ENCODE data around the gene SCN8A.

Gene SCN8A

DNA sequence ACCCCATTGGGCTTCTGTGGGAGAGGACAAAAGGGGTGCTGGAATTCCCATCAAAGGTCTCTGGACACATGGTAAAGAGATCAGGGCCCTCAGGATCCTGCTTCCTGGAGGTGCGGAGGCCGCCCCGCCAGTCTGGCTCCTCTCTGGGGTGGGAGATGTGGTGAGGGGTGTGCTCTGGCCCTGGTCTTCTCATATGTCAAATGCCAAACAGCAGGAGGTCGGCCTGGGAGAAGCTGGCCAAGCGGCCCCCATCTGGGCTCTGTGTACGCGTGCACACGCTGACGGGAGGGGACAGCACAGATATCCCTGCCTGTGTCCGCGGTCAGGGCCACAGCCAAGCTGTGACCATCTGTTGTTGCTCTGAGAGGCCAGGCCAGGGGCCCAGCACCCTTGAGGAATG lies 243.4 kb downstream of the SCN8A start:
- DNase-seq (ENCODE audit: low read depth): no peak

DNA sequence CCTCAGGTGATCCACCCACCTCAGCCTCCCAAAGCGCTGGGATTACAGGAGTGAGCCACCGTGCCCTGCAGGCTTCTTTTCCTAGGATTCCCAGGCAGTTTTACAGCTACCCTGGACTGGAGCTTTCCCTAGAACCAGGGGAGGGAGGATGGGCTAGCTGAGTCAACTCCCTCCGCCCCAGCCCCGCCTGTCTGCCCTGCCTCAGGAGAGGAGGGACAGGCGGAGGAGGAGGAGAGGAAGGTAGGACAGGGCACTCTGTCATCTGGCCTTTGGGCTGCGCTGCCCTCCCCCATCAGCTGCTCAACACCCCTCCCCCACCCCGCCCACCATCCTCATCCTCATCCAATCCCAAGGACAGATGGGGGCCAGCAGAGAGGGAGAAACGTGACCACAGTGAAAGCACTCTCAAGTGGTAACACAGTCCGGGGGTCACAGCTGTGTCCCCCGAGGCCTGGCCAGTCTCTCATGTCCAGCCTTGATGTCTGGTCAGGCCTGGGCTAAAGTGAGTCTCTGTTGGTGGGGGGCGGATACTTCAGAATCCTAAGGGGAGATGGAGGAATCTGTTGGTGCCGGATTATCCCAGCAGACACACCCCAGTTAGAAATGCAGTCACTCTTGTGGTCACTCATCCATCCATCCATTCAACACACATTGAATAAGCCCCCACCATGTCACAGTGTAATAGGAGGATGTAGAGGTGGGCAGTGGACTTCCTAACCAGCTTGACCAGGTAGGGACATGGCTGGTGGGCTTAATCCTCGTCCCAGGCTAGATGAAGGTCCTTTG lies 245.2 kb downstream of the SCN8A start:
- no peak for DNase-seq (ENCODE audit: low read depth)

DNA sequence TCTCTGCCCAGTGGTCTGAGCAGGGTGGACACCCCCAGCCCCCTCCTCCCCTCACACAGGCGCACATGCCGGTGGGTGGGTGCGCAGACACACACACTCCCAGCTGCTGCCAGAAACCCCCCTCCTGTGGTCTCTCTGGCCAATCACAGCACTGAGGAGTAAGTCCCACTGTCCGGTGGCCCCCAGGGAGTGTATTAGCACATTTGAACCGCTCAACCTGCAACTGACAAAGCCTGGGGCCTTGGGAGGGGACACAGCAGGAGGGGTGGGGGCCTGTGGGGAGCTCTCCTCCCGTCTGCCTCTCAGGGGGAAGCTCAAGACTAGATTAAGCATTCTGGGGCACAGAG lies 245.8 kb downstream of the SCN8A start:
- DNase-seq (ENCODE audit: low read depth): no peak

DNA sequence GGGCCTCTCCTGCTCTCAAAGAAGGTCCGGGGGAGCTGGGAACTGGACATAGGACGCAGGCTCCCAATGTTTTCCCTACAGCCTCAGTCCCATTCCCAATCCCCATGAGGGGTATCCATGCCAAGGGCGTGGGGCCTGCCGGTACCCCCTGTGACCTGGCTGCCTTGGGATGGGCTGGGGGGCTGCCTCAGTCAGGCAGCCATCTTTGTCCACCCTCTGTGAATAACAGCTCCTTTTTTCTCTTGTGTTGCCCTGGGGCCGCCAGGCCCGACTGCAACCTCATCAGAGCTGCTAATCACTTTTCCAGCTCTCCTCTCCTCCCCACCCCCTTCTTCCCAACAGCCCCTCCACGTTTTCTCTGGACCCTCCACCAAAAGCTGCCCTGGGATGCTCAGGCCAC lies 246.3 kb downstream of the SCN8A start:
- no peak for DNase-seq (ENCODE audit: low read depth)

DNA sequence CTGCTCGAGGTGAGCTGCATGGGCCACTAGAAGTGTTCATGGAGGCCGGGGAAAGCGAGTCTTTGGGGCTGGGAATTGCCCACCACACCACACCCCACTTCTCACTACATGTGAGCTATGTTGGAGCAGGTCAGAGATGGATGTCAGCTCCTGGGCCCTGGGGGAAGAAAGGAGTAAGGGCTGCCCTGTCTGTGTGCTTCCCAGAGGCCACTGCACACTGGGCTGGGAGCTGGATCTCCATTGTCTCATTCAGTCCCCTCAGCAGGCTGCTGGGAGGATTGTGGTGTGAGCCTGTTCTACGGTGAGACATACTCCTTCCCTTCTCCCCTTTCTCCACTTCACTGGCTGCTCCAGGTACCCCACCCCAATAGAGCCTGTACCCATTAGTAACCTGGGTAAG lies 247.0 kb downstream of the SCN8A start:
- DNase-seq (ENCODE audit: low read depth): no peak

DNA sequence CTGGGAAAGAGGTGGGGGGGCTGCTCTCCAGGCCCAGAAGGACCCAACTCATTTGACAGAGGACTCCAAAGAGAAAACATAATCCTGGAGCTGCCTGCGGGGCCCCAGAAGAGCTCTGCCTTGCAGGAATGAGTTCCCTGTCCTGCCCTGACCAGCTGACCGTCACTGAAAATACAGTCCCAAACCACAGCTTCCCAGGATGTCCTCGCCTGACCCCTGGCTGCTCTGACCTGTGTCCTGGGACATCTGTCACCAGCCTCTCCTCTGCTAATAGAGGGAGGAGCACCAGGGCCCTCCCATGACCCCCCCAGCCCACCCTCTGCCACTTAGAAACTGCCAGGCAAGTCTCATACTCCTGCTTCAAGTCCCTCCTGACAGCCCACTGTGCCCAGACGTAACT lies 247.7 kb downstream of the SCN8A start:
- DNase-seq (ENCODE audit: low read depth): no peak

DNA sequence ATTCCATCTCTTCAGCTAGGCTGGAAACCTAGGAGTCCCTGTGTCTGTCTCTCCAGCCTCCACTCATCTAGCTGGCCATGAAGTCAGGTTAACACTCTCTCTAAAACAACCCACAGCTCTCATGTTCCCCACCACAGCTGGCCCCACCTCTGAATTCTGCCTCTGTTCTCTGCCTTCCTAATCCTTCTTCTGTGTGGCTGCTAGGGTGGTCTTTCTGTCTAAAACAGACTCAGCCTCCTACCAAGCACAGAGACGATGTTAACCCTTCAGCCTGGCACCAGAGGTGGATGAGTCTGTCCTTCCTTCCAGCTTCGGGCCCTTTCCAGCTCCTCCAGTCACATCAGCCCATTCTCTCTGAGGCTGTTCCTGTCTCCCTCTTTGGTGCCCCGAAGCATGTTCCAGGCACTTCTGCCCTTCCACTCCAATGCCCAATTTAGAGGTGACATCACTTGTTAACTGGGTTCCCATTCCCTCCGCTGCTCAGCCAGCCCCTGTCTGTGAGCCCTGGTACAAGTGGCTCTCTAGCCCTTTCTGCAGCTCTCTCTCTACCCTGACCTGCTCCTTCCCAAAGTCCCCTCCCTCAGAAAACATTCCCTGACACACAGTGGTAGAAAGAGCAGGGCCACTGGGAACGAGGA lies 248.4 kb downstream of the SCN8A start:
- no peak for DNase-seq (ENCODE audit: low read depth)

DNA sequence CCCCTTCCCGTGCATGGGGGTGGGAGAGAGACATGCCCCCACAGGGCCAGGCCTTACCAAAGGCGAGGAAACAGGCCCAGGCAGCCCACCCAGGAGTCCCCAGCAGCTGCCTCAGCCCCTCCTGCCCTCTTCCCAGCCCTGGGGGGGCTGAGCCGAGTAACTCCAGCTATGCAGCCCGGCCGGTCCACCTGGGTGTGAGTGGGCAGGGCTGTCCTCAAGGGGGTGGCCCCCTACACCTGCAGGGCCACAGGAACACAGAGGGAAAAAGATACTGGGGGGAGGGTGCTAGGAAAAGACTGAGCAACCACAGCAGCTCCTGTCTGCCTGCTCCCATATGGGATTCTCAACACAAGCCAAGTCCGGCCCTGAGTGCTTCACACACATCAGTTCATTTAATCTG lies 249.9 kb downstream of the SCN8A start:
- DNase-seq (ENCODE audit: low read depth): no peak

DNA sequence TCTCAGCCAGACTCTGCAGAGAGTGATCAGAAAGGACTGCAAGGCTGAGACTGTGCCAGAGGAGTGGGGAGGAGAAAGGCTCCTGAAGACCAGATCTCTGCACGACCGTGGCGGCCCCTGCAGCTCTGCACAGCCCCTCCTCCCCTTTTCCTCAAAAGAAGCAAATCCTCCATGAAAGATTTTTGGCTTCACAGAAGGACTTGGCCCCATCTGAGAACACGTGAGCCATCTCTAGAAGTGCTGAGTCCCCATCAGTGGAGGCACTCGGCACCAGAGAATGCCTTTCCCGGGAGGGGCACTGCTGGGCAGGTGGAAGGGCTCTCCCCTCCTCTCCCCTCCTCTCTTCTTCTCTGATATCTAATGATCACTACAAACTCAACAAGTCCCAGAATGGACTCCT lies 250.7 kb downstream of the SCN8A start:
- DNase-seq (ENCODE audit: low read depth): no peak

DNA sequence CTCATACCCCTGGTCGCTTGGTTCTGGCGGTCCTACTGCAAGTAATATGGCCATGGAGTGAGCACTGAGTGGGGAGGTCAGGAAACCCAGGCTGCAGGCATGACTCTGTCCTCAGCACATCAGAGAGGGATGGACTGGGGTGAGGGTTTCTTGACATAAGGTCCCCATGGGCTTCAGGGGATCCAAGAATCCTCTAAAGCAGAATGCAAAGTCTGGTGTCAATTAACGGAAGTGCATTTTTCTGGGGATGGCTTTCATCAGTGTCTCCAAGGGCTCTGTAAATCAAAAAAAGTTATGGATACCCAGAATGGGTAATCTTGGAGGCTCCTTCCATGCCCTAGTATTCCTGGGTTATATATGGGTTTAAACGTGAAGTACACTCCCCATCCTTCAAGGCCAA lies 253.8 kb downstream of the SCN8A start:
- no peak for DNase-seq (ENCODE audit: low read depth)

DNA sequence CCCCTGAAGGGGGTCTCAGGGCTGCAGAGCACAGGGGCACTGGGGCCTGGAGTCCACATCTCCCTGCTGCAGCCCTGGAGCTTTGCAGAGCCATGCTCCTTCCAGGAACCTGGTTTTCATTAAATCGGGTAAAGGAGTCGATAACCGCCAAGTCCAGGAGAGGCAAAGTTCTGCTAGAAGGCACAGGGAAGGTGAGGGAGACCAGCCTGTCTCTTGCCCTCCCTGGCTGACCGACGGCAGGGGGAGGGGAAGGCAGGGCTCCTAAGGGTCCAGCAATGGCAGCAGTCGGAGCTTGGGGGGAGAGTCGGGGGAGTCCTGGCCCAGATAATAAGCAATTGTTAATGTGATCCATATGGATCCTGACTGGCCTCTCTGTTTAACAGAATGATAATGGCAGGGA lies 254.4 kb downstream of the SCN8A start:
- DNase-seq (ENCODE audit: low read depth): no peak

DNA sequence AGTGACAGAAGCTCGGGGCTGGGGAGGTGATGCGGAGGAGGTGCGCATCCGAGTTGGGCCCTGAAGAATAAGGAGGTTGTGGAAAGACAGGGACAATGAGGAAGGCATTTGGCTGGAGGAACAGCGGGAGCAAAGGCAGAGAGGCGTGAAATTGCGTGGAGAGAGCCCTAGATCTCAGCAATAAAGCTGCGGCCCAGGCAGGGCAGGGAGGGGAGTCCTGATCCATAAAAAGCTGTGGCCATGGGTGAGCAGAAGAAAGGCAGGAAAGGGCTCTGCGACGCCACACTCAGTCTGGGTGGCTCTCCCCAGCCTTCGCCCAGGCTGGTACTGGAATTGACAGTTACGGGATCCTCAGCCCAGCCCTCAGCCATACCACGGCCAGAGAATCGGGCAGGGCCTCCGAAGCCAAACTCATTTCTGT lies 255.2 kb downstream of the SCN8A start:
- DNase-seq (ENCODE audit: low read depth): no peak

DNA sequence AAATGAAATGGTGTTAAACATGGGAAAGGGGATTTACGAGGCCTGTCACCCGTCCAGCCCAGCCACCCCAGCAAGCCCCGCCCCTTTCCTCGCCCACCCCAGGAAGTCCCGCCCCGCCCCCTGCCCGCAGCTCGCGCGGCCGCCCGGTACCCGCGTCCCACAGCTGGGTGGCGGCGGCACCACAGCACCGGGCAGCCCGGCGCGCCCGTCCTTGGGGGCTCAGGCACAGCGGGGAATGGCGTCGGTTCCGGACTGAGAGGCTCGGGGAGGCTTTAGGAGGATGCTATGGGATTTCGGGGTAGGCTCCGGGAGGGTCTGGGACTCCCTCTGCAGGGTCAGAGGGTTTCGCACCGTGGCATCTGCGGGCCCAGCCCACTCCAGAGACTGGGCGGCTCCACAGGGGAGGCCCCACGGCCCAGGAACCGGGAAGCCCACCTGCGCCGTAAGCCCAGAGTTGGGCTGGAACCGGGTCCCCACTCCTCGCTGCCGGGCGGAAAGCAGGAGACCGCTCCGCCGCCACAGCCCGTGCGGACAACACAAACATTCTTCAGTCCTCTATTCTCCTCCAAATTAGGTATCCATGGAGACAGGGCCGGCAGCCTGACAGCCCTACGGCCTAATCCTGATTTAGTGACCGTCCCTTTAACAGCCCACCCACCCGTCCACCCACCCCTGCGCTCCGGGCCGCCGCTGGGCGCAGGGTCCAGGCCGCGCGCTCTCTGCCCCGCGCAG lies 256.0 kb downstream of the SCN8A start:
- DNase-seq (ENCODE audit: low read depth): no peak

DNA sequence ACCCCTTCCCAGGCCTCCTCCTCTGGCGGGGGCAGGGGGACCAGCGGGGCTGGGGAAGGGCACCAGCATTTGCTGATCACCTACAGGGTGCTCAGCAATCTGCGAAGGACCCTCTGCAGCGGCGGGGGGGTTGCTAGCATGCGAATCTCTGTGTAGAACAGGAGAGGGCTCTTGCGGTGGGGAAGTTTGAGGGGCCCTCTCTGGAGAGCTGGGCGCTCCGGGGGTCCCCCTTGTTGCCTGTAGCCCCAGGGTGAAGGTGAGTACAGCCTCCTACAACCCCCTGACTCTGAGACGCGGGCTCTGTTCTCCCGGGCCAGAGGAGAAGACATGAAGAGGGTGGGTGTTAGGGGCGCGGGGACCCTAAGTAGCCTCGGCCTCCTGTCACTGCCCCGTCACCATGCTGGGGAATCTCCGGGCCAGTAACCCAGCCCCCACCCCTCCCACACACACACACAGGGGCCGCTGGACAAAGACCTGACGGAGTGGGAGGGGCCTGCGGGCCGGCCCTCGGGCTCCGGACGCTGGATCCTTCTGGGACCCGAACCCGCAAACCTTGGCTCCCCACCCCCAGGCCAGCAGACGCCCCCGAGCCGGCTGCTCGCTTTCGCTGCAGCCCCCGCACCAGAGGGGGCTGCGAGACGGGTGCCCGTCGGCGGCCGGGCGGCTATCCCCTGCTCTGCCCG lies 256.8 kb downstream of the SCN8A start:
- no peak for DNase-seq (ENCODE audit: low read depth)

DNA sequence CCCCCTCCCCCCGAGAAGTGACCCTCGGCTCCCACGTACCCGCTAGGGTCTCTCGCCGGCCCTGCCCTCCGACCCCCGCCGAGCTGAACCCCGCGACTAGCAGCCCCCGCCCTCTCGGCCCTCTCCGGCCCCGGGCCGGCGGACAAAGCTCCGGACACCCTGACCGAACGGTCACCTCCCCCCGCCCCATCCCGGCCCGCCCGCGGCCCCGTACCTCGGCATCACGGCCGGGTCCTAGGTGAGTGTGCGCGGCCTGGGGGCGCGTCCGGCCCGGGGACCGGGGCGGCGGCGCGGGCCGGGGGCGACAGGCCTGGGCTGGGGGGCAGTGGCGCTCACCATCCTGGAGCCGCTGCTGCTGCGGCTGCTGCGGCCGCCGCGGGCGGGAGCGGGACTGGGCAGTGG lies 257.3 kb downstream of the SCN8A start, which contains the start of gene FIGNL2:
Gene FIGNL2, minus strand, starts transcription at position 393 of the 402 bp plus-strand sequence. CDS start 26,305 bp downstream, outside the sequence.
- DNase-seq (ENCODE audit: low read depth): no peak

DNA sequence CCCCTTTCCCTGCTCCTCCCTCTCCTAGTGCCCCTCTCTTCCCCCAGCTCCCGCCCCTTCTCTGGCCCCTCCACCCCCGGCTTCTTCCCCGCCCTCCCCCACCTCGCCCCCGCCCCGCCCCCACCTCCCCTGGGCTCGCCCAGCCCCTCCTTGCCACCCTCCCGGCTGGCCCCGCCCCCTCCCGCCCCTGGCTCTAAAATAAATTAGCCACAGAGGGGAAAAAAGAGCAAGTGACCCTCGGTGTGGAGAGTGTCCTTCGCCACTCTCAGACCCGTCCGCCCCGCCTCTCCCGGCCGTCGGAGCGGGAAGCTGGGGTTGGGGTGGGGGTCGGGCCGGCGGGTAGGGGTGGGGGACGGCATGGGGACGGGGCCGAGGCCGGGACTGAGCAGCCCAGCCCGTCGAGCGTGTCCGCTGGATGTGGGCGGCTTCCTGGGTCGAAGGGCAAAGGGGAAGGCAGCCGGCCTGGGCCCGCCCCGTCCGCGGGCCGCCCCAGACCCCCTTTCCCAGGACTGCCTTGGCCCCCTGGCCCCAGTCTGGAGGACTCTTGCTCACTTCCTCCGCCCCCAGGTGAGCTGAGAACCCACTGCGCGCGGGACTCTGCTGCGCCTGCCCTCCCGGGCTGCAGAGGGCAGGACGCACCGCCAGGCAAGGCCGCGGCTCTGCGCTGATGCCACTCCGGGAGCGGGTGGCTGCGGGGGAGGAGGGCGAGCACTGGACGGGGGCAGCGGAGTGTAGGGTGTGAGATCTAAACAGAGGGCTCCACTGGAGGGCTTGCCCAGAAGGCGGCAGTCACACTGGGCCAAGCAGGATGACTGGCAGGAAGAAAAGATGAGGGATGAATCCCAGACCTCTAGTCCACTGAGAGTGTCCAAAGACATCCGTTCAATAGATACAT lies 258.1 kb downstream of the SCN8A start:
- DNase-seq (ENCODE audit: low read depth): no peak

DNA sequence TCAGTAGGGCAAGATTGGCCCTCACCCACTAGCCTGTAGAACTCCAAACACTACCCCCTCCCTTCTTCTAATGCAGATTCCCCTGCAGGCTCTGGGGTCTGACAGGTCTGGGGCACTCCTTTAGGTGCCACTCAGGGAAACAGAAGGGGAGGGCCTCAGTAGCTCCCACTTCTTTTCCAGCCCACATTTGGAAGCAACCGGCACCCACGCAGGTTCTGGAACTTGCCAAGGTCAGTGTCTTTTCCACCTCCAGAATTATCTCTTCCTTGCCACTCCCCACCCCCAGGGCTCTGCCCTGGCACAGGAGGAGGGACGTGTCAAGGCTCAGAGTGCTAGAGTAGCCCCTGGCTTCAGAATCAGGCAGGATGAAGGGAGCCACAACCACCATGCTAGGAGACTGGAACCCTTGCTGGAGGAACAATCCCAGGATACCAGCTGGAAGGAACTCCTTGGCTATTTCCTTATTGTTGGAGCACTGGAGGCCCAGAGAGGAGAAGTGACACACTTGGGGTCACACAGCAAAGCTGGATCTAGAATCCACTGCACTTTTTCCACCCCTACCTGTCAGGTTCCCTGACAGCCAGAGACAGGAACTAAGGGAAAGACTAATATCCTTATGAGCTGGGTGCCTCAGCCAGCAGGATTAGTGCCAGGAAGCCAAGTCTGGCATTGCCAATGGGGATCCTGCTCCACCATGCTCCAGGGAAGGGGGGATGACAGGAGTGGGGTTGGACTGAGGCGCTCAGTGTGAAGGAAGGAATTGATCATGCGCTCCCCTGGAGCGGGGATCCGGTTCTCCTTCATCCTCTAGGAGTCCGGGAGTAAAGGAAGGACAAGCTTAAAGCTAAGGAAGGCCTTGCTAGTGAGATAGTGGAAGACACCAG lies 259.3 kb downstream of the SCN8A start:
- DNase-seq (ENCODE audit: low read depth): no peak

DNA sequence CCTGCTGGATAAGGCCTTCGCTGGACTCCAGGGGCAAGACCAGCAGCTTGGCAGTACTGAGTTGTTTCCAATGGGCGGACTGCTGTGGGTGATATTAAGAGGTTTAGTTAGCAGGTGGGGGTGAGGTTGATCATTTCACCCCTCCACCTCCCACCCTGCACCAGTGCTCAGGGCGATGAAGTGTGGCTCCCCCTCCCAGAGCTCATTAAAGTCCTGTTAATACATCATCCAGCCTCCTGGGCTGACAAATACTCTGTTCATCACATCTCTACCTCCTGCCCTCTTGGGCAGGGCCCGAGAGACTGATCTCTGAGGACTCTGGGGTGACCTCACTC lies 259.9 kb downstream of the SCN8A start:
- DNase-seq (ENCODE audit: low read depth): no peak

DNA sequence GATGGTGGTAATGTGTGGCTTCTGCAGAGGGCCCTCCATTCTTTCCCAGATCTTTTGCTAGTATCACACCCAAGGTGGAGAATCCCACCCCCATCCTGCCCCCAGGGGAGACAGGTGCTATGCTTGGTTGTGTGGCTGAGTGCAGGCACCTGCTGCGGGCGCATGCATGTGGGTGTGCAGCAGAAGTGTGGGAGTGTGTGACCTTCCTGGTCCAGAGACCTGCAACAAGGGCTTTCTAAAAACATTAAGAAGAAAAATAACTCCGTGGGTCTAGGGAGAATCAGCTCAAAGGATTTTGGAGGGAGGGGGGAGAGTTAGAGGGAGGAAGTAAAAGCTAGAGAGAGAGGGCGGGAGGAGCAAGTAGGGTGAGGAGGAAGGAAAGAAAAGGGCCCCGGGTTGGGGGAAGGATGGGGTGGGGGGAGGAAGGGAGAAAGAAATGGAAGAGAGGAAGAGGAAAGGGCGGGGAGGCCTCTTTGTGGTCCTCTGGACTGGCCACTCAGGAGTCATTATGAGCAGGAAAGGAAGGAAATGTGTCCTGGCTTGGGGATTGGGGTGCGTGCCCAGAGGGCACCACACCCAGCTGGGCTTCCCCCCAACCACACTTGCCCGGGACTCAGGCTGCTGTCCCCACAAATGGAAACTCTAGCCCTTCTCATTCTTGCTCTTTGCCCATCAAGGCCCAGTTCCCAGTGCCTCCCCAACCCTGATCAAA lies 260.5 kb downstream of the SCN8A start:
- no peak for DNase-seq (ENCODE audit: low read depth)
